GM21526 (cell line): Measurements from ENCODE around the gene SCAPER.
"Not testable (repeated sequence)": the region's sequence is repeated elsewhere in the genome, so short reads cannot be mapped to it uniquely, and the experiment has no call there.

ENCODE experiments used
- ATAC-seq: cut with Tn5 transposase; IDR thresholded peaks from one replicate; pipeline ENCODE4 v1.9.1; 2021; ENCODE audit warnings: moderate library complexity; ENCODE audit not compliant: unreplicated experiment, low FRiP score

SCAPER gene

GRCh38 chr15:76687592-76687991 lies 217.5 kb downstream of the SCAPER start:
- ATAC-seq, result not testable (repeated sequence)

GRCh38 chr15:76684002-76684401 lies 221.1 kb downstream of the SCAPER start:
- ATAC-seq, result no peak

- no peak for ATAC-seq
Measured at GRCh38 chr15:76682833-76683232, 222.3 kb downstream of the SCAPER start.

DNA sequence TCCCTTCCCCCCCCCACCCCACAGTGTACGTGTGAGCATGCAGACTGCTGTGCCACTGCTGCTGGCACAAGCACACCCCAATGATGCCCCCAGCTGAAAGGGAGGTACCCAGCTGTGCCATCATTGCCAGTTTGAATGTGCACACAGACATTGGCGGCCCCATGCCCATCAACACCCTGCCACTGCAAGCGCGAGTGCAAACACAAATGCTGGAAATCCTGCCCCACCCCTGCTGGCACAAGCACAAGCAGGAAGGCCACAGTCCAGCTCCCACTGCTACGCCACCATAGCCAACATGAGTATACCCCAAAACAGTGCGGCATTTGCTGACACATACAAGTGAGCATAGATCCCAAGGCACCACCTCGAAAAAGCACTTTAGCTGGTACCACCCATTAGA lies 222.9 kb downstream of the SCAPER start:
- ATAC-seq, result no peak

DNA sequence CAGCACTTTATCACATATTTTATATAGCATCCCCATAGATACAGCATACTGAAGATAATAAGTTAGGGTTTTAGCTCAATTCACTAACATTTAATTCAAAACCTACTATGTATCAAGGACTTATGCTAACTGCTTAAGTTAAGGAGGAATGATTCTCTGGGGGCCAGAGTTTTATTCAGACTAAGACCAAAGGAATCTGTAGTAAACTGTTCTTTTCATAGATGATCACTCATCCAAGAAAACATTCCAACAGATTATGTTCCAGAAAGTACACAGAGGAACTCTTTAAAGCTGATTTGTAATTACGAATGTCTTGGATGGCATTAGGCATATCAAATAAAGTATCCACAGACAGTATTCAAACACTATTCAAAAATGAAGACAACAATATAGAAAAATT lies 226.4 kb downstream of the SCAPER start:
- no peak for ATAC-seq

- no peak for ATAC-seq
Measured at GRCh38 chr15:76674883-76675282, 230.3 kb downstream of the SCAPER start.

- no peak for ATAC-seq
Measured at GRCh38 chr15:76669521-76670207, 235.5 kb downstream of the SCAPER start.

GRCh38 chr15:76668900-76669299 lies 236.2 kb downstream of the SCAPER start:
- no peak for ATAC-seq

GRCh38 chr15:76667943-76668715 lies 237.0 kb downstream of the SCAPER start:
- ATAC-seq, result no peak

DNA sequence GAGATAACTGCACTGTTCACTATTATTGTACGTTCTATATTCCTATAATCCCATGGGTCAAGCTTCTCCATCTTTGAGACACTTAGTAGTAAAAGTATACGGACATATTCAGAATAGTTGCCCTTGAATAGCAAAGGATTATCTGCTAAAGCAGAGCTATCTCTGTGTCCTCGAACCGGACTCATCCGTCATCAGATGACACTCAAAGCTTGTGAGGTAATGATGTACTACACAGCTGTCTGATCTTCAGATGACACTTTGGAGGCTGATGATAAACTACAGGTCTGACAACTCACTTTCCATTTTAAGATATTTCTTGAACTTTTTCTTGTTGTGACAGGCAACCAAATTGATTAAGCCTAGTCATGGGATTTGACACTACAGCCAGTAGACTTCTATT lies 240.2 kb downstream of the SCAPER start:
- ATAC-seq, result no peak

DNA sequence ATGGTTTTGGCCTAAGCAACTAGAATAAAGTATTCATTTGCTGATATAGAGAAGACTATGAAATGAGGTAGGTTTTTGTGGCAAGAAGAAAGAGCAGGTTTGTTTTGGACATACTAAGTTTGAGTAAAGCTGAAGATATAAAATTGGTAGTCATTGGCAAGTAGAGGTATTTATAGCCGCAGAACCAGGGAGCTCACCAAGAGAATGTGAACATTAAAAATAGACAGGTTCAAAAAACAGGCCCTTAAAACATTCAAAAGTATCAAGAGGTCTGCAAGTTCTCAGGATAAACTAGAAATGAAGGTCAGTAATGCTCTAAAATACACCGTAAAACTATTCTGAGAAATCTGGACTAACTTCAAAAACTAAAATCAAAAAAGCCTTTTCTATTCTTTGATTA lies 240.7 kb downstream of the SCAPER start:
- no peak for ATAC-seq

DNA sequence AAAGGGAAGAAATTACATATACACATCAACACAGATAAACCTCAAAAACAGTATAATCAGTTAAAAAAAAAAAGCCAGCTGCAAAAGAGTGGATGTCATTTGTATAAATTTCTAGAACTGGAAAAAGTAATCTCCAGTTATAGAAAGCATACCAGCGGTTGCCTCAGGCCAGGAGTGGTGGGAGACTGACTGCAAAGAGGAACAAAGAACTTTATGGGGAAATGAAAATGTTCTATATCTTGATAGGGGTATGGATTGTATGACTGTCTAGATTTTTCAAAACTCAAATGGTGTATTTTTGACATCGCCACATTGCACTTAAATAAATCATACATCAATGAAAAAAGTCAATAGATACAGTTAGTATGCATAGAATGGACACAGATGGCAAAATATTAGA lies 241.6 kb downstream of the SCAPER start:
- no peak for ATAC-seq

- ATAC-seq, result no peak
Measured at GRCh38 chr15:76648732-76649444, 256.3 kb downstream of the SCAPER start.

DNA sequence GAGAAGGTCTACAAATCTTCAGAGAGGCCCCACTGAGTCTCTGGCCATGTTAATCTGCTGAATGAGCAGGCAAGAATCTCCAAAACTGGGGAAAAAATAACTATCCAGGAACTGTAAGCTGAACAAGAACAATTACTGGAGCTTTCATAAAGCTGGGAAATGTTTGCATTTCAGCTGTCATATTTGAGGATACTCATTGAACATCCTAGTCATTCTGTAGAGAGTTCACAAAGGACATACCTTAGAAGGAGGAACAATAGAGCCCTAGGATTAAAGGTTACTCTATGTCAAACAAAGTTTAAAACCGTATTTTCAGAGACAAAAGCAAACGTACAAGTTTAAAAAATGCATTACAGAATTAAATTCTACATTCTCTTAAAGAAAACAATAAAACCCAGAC lies 257.5 kb downstream of the SCAPER start:
- ATAC-seq, result no peak

DNA sequence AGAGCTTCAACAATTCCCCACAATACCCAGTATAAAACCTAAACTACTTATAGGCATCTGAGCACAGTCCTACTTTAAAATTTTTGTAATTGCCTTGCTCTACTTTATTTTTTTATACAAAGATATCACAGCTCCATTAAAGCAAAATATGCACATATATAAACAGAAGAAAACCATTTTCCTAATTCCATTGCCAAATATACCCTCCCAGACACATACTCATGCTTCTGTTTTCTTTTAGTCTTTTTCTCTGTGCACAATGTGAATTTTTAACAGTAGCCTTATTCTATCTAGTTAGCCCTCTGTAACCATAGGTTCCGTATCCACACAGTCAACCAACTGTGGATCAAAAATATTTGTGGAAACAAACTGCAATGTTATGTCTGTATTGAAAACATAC lies 260.5 kb downstream of the SCAPER start:
- ATAC-seq, result no peak

DNA sequence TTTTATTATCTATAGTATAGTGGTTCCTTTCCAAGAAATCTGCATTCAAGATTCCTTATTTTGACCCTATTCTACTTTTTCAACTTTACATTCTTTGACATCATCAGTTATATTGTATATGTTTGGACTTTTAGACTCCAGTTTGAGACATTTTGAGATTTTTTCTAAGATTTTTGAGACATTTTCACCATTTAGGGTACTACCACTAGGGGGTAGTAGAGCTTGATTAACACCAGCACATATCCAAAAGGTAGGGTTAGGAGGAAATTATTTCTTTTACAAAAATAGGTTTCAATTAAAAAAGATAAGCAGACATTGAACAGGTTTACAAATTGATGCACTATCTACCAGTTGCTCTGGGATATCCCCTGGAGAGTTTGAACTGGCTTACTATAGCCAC lies 262.5 kb downstream of the SCAPER start:
- no peak for ATAC-seq

DNA sequence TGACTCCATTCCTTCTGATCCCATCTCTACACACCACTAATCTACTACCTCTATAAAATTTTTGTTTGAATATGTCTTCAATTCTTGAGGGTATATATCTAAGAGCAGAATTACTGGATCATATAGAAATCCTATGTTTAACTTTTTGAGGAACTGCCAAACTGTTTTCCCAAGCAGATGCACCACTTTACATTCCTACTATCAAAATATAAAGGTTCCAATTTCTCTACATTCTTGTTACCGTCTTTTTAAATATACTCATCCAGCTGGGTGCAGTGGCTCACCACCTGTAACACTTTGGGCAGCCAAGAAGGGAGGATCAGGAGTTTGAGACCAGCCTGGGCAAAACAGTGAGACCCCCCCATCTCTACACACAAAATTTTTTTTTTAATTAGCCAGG lies 268.0 kb downstream of the SCAPER start:
- ATAC-seq, result no peak

- no peak for ATAC-seq
Measured at GRCh38 chr15:76636059-76636458, 269.1 kb downstream of the SCAPER start.

- no peak for ATAC-seq
Measured at GRCh38 chr15:76626611-76627010, 278.5 kb downstream of the SCAPER start.

DNA sequence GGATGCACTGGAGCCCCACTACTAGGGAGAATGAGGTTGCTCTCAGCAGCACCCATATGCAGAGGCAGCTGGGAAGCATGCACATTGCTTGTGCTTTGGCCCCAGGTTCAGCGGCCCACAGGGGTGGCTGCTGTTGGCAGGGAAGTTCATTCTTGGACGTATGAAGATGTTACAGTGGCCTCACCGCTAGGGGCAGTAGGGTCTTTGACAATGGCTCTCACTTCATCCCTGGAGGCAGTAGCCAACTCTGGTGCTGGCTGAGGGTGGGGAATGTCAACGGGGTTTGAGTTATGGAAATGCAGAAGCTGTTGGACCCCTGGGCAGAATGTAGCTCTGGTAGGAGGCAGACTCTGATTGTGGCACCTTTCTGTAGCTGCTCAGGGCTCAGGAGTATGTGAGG lies 279.9 kb downstream of the SCAPER start:
- ATAC-seq, result no peak

- ATAC-seq, result no peak
Measured at GRCh38 chr15:76614725-76615124, 290.4 kb downstream of the SCAPER start.
